ENCODE data around the gene SIVA1.

The SIVA1 gene

GRCh38 chr14:104741108-104741802, 11.7 kb upstream of the SIVA1 start:
- Histone ChIP-seq H3K9me2 (replicated peaks; ENCODE audit: low read depth, low read length) (no peaks in the 10 kb centered on the region), H3K4me1 (ENCODE audit: insufficient read depth, low read length, poor library complexity, severe bottlenecking) (no peaks in the 10 kb centered on the region), H3K79me2 (ENCODE audit: insufficient read depth, low read length) (no peaks in the 10 kb centered on the region), H3K9ac (ENCODE audit: low read depth, low read length, poor library complexity, severe bottlenecking) (no peak overlapping the region), H3K4me2 (ENCODE audit: low read depth, low read length, poor library complexity, severe bottlenecking) (no peak overlapping the region), H3F3A (ENCODE audit: low read depth) (no peaks in the 10 kb centered on the region), H2AFZ (ENCODE audit: low read length) (no peak overlapping the region), H3K4me3 (ENCODE audit: low read length, poor library complexity, severe bottlenecking) (no peak overlapping the region), H3K9me3 (ENCODE audit: insufficient read depth, low read depth, low read length) (no peaks in the 10 kb centered on the region), H3K36me3 (ENCODE audit: insufficient read depth, low read length) (no peaks in the 10 kb centered on the region), H4K20me1 (ENCODE audit: insufficient read depth, low read length, poor library complexity, severe bottlenecking) (no peaks in the 10 kb centered on the region), H3K27me3 (ENCODE audit: insufficient read depth, low read length, poor library complexity, severe bottlenecking) (no peaks in the 10 kb centered on the region)
- TF ChIP-seq EZH2phosphoT487 (IDR thresholded peaks at IDR 0.05; ENCODE audit: borderline replicate concordance) (no peak), CTCF (conservative IDR thresholded peaks at IDR 0.05; ENCODE audit: low read length) (no peak)

- Histone ChIP-seq H3K9me3 (ENCODE audit: insufficient read depth, low read depth, low read length) (no peaks in the 10 kb centered on the region), H3K4me1 (ENCODE audit: insufficient read depth, low read length, poor library complexity, severe bottlenecking) (no peaks in the 10 kb centered on the region), H3K27me3 (ENCODE audit: insufficient read depth, low read length, poor library complexity, severe bottlenecking) (no peaks in the 10 kb centered on the region), H3K4me3 (ENCODE audit: low read length, poor library complexity, severe bottlenecking) (no peak overlapping the region), H4K20me1 (ENCODE audit: insufficient read depth, low read length, poor library complexity, severe bottlenecking) (no peaks in the 10 kb centered on the region), H3F3A (ENCODE audit: low read depth) (no peaks in the 10 kb centered on the region), H3K9me2 (replicated peaks; ENCODE audit: low read depth, low read length) (no peaks in the 10 kb centered on the region), H2AFZ (ENCODE audit: low read length) (no peak overlapping the region), H3K9ac (ENCODE audit: low read depth, low read length, poor library complexity, severe bottlenecking) (no peak overlapping the region), H3K4me2 (ENCODE audit: low read depth, low read length, poor library complexity, severe bottlenecking) (no peak overlapping the region), H3K79me2 (ENCODE audit: insufficient read depth, low read length) (no peaks in the 10 kb centered on the region), H3K36me3 (ENCODE audit: insufficient read depth, low read length) (no peaks in the 10 kb centered on the region)
- TF ChIP-seq CTCF (conservative IDR thresholded peaks at IDR 0.05; ENCODE audit: low read length) (no peak), EZH2phosphoT487 (IDR thresholded peaks at IDR 0.05; ENCODE audit: borderline replicate concordance) (no peak)
These were observed 11.1 kb upstream of the SIVA1 start for GRCh38 chr14:104741803-104742251.

DNA sequence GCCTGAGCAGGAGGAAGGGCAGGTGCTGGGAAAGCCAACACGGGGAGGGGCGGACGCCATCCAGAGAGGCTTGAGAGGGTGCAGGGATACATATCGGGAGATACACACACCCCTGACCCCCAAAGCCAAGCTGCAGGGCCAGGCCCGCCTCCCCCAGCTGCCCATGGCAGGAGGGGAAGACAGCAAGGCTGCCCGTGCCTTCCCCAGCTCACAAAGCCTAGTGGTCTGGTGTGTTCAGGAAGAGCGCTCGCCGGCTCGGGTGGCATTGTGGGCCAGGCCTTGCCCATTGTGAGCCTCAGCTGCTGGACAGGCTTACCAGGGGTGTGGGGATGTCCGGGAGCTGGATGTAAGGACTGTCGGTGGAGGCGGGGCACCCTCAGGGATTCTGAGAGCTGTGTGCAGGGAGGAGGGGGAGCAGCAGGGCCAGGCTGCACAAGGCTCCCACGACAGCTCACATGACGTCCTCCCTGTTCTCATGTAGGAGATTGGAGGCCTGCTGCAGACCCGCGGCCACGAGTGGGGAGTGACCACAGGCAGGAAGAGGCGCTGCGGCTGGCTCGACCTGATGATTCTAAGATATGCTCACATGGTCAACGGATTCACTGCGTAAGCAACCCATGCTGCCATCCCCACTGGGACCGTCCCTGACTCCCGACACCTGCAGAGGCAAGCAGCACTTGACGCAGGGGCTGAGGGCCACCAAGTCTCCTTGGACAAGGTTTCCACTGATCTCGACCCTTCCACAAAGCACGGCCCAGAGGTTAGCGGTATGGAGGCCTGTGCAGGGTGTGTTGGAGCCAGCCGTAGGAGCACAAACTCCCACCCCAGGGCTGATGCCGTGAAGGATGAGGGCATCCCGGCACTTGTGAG, 10.1 kb upstream of the SIVA1 start:
- no peak for TF ChIP-seq EZH2phosphoT487 (IDR thresholded peaks at IDR 0.05; ENCODE audit: borderline replicate concordance)
- TF ChIP-seq CTCF (conservative IDR thresholded peaks at IDR 0.05; ENCODE audit: low read length) = no peak
- H3K9ac ChIP-seq (ENCODE audit: low read depth, low read length, poor library complexity, severe bottlenecking) = no peak overlapping the region
- H3K4me3 ChIP-seq (ENCODE audit: low read length, poor library complexity, severe bottlenecking) = no peak overlapping the region
- H4K20me1 ChIP-seq (ENCODE audit: insufficient read depth, low read length, poor library complexity, severe bottlenecking) = no peaks in the 10 kb centered on the region
- H3K9me3 ChIP-seq (ENCODE audit: insufficient read depth, low read depth, low read length) = no peaks in the 10 kb centered on the region
- H3K9me2 ChIP-seq (replicated peaks; ENCODE audit: low read depth, low read length) = no peaks in the 10 kb centered on the region
- H3K27me3 ChIP-seq (ENCODE audit: insufficient read depth, low read length, poor library complexity, severe bottlenecking) = no peaks in the 10 kb centered on the region
- H3F3A ChIP-seq (ENCODE audit: low read depth) = no peaks in the 10 kb centered on the region
- H3K4me2 ChIP-seq (ENCODE audit: low read depth, low read length, poor library complexity, severe bottlenecking) = no peak overlapping the region
- no peaks in the 10 kb centered on the region for H3K79me2 ChIP-seq (ENCODE audit: insufficient read depth, low read length)
- H3K36me3 ChIP-seq (ENCODE audit: insufficient read depth, low read length) = no peaks in the 10 kb centered on the region
- H2AFZ ChIP-seq (ENCODE audit: low read length) = no peak overlapping the region
- no peaks in the 10 kb centered on the region for H3K4me1 ChIP-seq (ENCODE audit: insufficient read depth, low read length, poor library complexity, severe bottlenecking)
